Astrocyte of the spinal cord (primary cell): ENCODE results near the gene SERINC5.
"Not testable (repeated sequence)": the region's sequence is repeated elsewhere in the genome, so short reads cannot be mapped to it uniquely, and the experiment has no call there.

ENCODE experiments used
- DNase-seq: peaks from one replicate; pipeline ENCODE4 v3.0.0; 2011; ENCODE audit warnings: low read depth, low spot score
- H3K4me3 ChIP-seq: 2 replicates; pipeline ENCODE4 v1.5.1; 2011; ENCODE audit warnings: low read depth, mild to moderate bottlenecking, low read length, moderate library complexity
- CTCF ChIP-seq: IDR thresholded peaks from 2 replicates; pipeline ENCODE4 v1.5.1; 2012; ENCODE audit warnings: low read depth, mild to moderate bottlenecking, low read length, inconsistent platforms
- in situ Hi-C: cut with HindIII; loops from 2 replicates; pipeline ENCODE4 v1.10.0; 2017; ENCODE audit warnings: low sequenced_read_pairs

Gene SERINC5

DNA sequence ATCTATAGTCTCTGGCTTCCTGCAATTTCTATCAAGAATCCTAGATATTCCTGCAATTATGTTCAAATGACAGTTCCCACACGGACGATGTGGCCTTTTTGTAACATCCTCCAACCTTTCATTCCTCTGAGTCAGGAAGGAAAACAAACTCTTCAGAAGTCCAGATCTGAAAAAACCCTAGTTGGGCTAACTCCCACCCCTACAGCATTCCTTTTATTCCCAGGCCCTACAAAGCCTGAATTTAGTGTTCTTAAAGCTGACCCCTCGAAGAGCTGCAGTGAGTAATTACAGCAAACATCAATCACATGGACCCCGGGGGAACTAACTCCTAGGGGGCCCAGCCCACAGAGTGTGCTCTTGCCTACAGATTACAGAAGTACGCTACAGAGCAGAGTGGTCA is 99.7 kb downstream of the SERINC5 start:
- H3K4me3 ChIP-seq = no peak overlapping the region
- in situ Hi-C loops = no loop called here
- TF ChIP-seq CTCF = no peak
- peak; percentile 51 for DNase-seq

DNA sequence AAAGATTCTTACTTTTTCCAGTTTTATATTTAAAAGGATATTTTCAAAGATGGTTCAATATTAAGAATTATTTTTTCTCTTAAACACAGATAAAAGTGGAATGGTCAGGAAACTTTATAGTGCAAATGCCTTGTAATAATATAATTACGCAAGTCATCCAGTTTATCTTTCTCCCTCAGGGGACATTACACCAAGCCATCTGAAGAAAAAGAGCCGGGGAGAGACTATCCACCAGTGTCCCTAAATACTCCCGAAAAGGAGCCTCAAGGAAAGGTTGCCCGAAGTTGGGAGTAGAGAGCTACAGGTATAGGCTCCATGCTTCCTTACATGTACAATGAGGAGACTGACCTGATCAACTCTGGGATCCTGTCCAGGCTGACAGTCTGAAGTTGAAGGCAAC is 101.1 kb downstream of the SERINC5 start:
- H3K4me3 ChIP-seq = no peak overlapping the region
- DNase-seq = no peak
- in situ Hi-C loops = no loop called here
- no peak for TF ChIP-seq CTCF

DNA sequence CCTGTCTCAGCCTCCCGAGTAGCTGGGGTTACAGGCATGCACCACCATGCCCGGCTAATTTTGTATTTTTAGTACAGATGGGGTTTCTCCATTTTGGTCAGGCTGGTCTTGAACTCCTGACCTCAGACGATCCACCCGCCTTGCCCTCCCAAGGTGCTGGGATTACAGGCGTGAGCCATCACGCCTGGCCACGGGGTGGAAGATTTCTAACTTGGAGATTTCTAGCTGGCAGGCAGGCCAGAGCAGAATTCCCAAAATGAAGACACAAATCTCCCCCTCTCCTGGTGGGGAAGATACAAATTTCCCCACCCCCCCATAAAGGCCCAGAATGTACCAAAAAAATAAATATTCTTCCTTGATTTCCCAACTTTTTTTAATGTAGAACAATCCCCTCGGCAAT is 101.6 kb downstream of the SERINC5 start:
- DNase-seq, H3K4me3 ChIP-seq, in situ Hi-C loops: not testable (repeated sequence)

- no peak for TF ChIP-seq CTCF
- DNase-seq = no peak
- H3K4me3 ChIP-seq = no peak overlapping the region
- in situ Hi-C loops = no loop called here
Observed at GRCh38 chr5:80153586-80154126, 102.2 kb downstream of the SERINC5 start.

GRCh38 chr5:80152778-80153177 is 103.1 kb downstream of the SERINC5 start:
- no peak for TF ChIP-seq CTCF
- in situ Hi-C loops = no loop called here
- DNase-seq = no peak
- H3K4me3 ChIP-seq = no peak overlapping the region

- no peak overlapping the region for H3K4me3 ChIP-seq
- DNase-seq = no peak
- in situ Hi-C loops = no loop called here
- no peak for TF ChIP-seq CTCF
Observed at GRCh38 chr5:80151890-80152289, 104.0 kb downstream of the SERINC5 start.

- TF ChIP-seq CTCF = no peak
- H3K4me3 ChIP-seq = no peak overlapping the region
- DNase-seq = no peak
- in situ Hi-C loops = no loop called here
Observed at GRCh38 chr5:80150731-80151130, 105.1 kb downstream of the SERINC5 start.
